IMR-90 (cell line): ENCODE measurements around the gene ARHGAP31. TPM values are rescaled to one million over a fixed set of nuclear protein-coding genes. Genes with fewer than 3 reads are reported as not detected.

Source experiments
- ATAC-seq: fragments of 200-7000 bp; cut with Tn5 transposase; 2 replicates; pipeline ENCODE4 v1.9.1; 2020; ENCODE audit warnings: low read depth, mild to moderate bottlenecking, moderate library complexity
- BruUV-seq: library from RNA; stranded (reverse); fragments of 400-500 nt; replicated peaks from 2 replicates; lab custom pipeline; 2021; lab: Mats Ljungman, UMichigan
- CTCF ChIA-PET: fragments of 300-600 bp; formaldehyde crosslinking; extraction: SDS; loops from one replicate; lab custom pipeline; 2021; ENCODE audit warnings: antibody characterized with exemption; lab: Yijun Ruan, JAX
- POLR2A ChIA-PET: fragments of 300-600 bp; sonication (Branson Sonifier 250); formaldehyde crosslinking; loops from one replicate; lab custom pipeline; 2022; ENCODE audit warnings: antibody characterized with exemption; ENCODE audit not compliant: unreplicated experiment; lab: Charles Lee
- DNase-seq: peaks from one replicate; pipeline ENCODE4 v3.0.0; 2013
- H2AFZ ChIP-seq: replicated peaks from 2 replicates; pipeline ENCODE3; 2013; ENCODE audit warnings: low read length, mild to moderate bottlenecking; ENCODE audit not compliant: poor library complexity
- H2AK5ac ChIP-seq: 2 replicates; pipeline ENCODE4 v1.6.1; 2013; ENCODE audit warnings: low read depth, low read length, inconsistent platforms
- H2AK9ac ChIP-seq: replicated peaks from 2 replicates; pipeline ENCODE3; 2013; ENCODE audit warnings: mild to moderate bottlenecking, low read depth, low read length, moderate library complexity; ENCODE audit not compliant: poor library complexity
- H2BK120ac ChIP-seq: 2 replicates; pipeline ENCODE4 v1.6.1; 2013; ENCODE audit warnings: low read depth, low read length, inconsistent platforms
- H2BK15ac ChIP-seq: 3 replicates; pipeline ENCODE4 v1.6.1; 2013; ENCODE audit warnings: low read depth, low read length, inconsistent platforms
- H2BK20ac ChIP-seq: 2 replicates; pipeline ENCODE4 v1.6.1; 2013; ENCODE audit warnings: low read depth, mild to moderate bottlenecking, inconsistent platforms, low read length, moderate library complexity
- H2BK5ac ChIP-seq: 2 replicates; pipeline ENCODE4 v1.6.1; 2013; ENCODE audit warnings: mild to moderate bottlenecking, low read depth, low read length, inconsistent platforms; ENCODE audit not compliant: poor library complexity, severe bottlenecking
- H3K14ac ChIP-seq: replicated peaks from 2 replicates; pipeline ENCODE4 v1.6.1; 2013; ENCODE audit warnings: low read depth, low read length, inconsistent platforms
- H3K18ac ChIP-seq: 2 replicates; pipeline ENCODE4 v1.6.1; 2013; ENCODE audit warnings: low read depth, low read length, control low read depth
- H3K23ac ChIP-seq: 2 replicates; pipeline ENCODE4 v1.6.1; 2013; ENCODE audit warnings: low read depth, low read length, inconsistent platforms
- H3K27ac ChIP-seq: 2 replicates; pipeline ENCODE4 v1.5.1; 2013; ENCODE audit warnings: mild to moderate bottlenecking, control low read depth, low read length; ENCODE audit not compliant: insufficient read depth
- H3K27me3 ChIP-seq: 2 replicates; pipeline ENCODE4 v1.6.1; 2013; ENCODE audit warnings: low read length; ENCODE audit not compliant: control insufficient read depth, insufficient read depth
- H3K36me3 ChIP-seq: 2 replicates; pipeline ENCODE4 v1.6.1; 2013; ENCODE audit warnings: low read length, mixed read lengths; ENCODE audit not compliant: control insufficient read depth, insufficient read depth
- H3K4ac ChIP-seq: 2 replicates; pipeline ENCODE4 v1.6.1; 2013; ENCODE audit warnings: low read depth, low read length, inconsistent platforms
- H3K4me1 ChIP-seq: 2 replicates; pipeline ENCODE4 v1.6.1; 2013; ENCODE audit warnings: low read length, mixed read lengths; ENCODE audit not compliant: control insufficient read depth, insufficient read depth
- H3K4me2 ChIP-seq: 2 replicates; pipeline ENCODE4 v1.6.1; 2013; ENCODE audit warnings: low read depth, mild to moderate bottlenecking, control low read depth, low read length, moderate library complexity
- H3K4me3 ChIP-seq: 2 replicates; pipeline ENCODE4 v1.5.1; 2013; ENCODE audit warnings: low read depth, mild to moderate bottlenecking, control low read depth, low read length, moderate library complexity; ENCODE audit not compliant: insufficient read depth
- H3K56ac ChIP-seq: 2 replicates; pipeline ENCODE4 v1.6.1; 2013; ENCODE audit warnings: low read length, inconsistent platforms; ENCODE audit not compliant: insufficient read depth; ENCODE audit errors: extremely low read depth
- H3K79me1 ChIP-seq, 2 experiments: 2 replicates each; pipeline ENCODE4 v1.6.1; 2013; ENCODE audit warnings: low read length in 2 of 2, inconsistent platforms in 1 of 2, low read depth in 1 of 2
- H3K9ac ChIP-seq: 2 replicates; pipeline ENCODE4 v1.6.1; 2013; ENCODE audit warnings: low read depth, low read length, control low read depth
- H3K9me1 ChIP-seq: 2 replicates; pipeline ENCODE4 v1.6.1; 2013; ENCODE audit warnings: low read length, inconsistent platforms; ENCODE audit not compliant: insufficient read depth
- H3K9me3 ChIP-seq: 2 replicates; pipeline ENCODE4 v1.6.1; 2013; ENCODE audit warnings: low read length; ENCODE audit not compliant: control insufficient read depth, insufficient read depth
- H4K20me1 ChIP-seq: 2 replicates; pipeline ENCODE4 v1.6.1; 2013; ENCODE audit warnings: low read length, inconsistent platforms; ENCODE audit not compliant: insufficient read depth
- H4K5ac ChIP-seq: 2 replicates; pipeline ENCODE4 v1.6.1; 2013; ENCODE audit warnings: mild to moderate bottlenecking, low read depth, low read length, control low read depth
- H4K8ac ChIP-seq, 2 experiments: 2 replicates each; pipeline ENCODE4 v1.6.1; 2013; ENCODE audit warnings: low read depth in 2 of 2, low read length in 2 of 2, control low read depth in 1 of 2, inconsistent platforms in 1 of 2
- H4K91ac ChIP-seq: 2 replicates; pipeline ENCODE4 v1.6.1; 2013; ENCODE audit warnings: low read depth, low read length, inconsistent platforms; ENCODE audit not compliant: insufficient read depth
- BHLHE40 ChIP-seq: fragments of 150-350 bp; IDR thresholded peaks from 2 replicates; pipeline ENCODE4 v1.6.1; 2016; ENCODE audit warnings: mild to moderate bottlenecking, low read depth, low read length
- CEBPB ChIP-seq: IDR thresholded peaks from 2 replicates; pipeline ENCODE4 v1.6.1; 2012; ENCODE audit warnings: low read depth, low read length, improper control_type of control experiment
- CHD1 ChIP-seq: IDR thresholded peaks from 2 replicates; pipeline ENCODE4 v1.6.1; 2012; ENCODE audit warnings: low read depth, low read length, improper control_type of control experiment
- FOS ChIP-seq: fragments of 150-350 bp; IDR thresholded peaks from 2 replicates; pipeline ENCODE4 v1.6.1; 2016; ENCODE audit warnings: low read depth, low read length
- MAFK ChIP-seq: IDR thresholded peaks from 2 replicates; pipeline ENCODE4 v1.6.1; 2012; ENCODE audit warnings: low read depth, low read length, improper control_type of control experiment
- MAZ ChIP-seq: IDR thresholded peaks from 2 replicates; pipeline ENCODE4 v1.6.1; 2012; ENCODE audit warnings: low read depth, mild to moderate bottlenecking, low read length, improper control_type of control experiment, moderate library complexity, borderline replicate concordance
- MXI1 ChIP-seq: IDR thresholded peaks from 2 replicates; pipeline ENCODE4 v1.6.1; 2012; ENCODE audit warnings: low read depth, mild to moderate bottlenecking, low read length, moderate library complexity, borderline replicate concordance
- NFE2L2 ChIP-seq: fragments of 150-350 bp; IDR thresholded peaks from 2 replicates; pipeline ENCODE4 v1.6.1; 2016; ENCODE audit warnings: low read depth, mild to moderate bottlenecking, low read length
- POLR2A ChIP-seq: IDR thresholded peaks from 2 replicates; pipeline ENCODE4 v1.6.1; 2012; ENCODE audit warnings: mild to moderate bottlenecking, low read depth, low read length
- RAD21 ChIP-seq: IDR thresholded peaks from 2 replicates; pipeline ENCODE4 v1.6.1; 2012; ENCODE audit warnings: low read length, improper control_type of control experiment
- RCOR1 ChIP-seq: IDR thresholded peaks from 2 replicates; pipeline ENCODE4 v1.6.1; 2012; ENCODE audit warnings: mild to moderate bottlenecking, low read length, improper control_type of control experiment; ENCODE audit not compliant: insufficient replicate concordance
- RFX5 ChIP-seq: IDR thresholded peaks from 2 replicates; pipeline ENCODE4 v1.8.0; 2012; ENCODE audit warnings: low read depth, mild to moderate bottlenecking, low read length, moderate library complexity
- whole genome bisulfite sequencing, 2 experiments: methylation state at CpG; one replicate each; pipeline versions ENCODE4 v1.1.5 to v1.1.7; 2013; ENCODE audit warnings: missing lambda C conversion rate in 2 of 2; ENCODE audit not compliant: insufficient read length in 1 of 2; ENCODE audit errors: extremely low coverage in 2 of 2; 5-methylcytosine and 5-hydroxymethylcytosine counted together
- dilution Hi-C: fragments of 300-500 bp; cut with HindIII; formaldehyde crosslinking; loops from one replicate; pipeline ENCODE4 v1.14.3; 2018; ENCODE audit warnings: low sequenced_read_pairs; ENCODE audit not compliant: unreplicated experiment
- in situ Hi-C: fragments of 300-500 bp; cut with MboI; formaldehyde crosslinking; loops from 3 replicates; pipeline ENCODE4 v1.14.3; 2019; ENCODE audit warnings: low sequenced_read_pairs, inconsistent platforms, mixed read lengths
- intact Hi-C: fragments of 100-400 bp; cut with micrococcal nuclease; formaldehyde crosslinking; loops from 2 replicates; pipeline ENCODE4 v1.10.0; 2022
- polyA plus RNA-seq, 3 experiments: library from polyadenylated mRNA; depleted of rRNA; stranded (reverse); fragments of >200 nt; gene quantifications; 2 replicates each; pipeline ENCODE4 v1.2.3, GENCODE V29; 2012; ENCODE audit warnings: low replicate concordance in 1 of 3
- total RNA-seq: library from RNA; depleted of rRNA; stranded (reverse); fragments of >200 nt; gene quantifications from 2 replicates; pipeline ENCODE4 v1.2.3, GENCODE V29; 2012
- TF ChIP-seq, protein P1 (sequence below): fragments of 150-350 bp; IDR thresholded peaks from 2 replicates; pipeline ENCODE4 v1.6.1; 2017; ENCODE audit warnings: mild to moderate bottlenecking, antibody characterized with exemption, low read length, low read depth
- TF ChIP-seq, protein P2 (sequence below): fragments of 150-350 bp; IDR thresholded peaks from 2 replicates; pipeline ENCODE4 v1.6.1; 2016; ENCODE audit warnings: low read depth, mild to moderate bottlenecking, low read length, moderate library complexity, borderline replicate concordance

ARHGAP31 gene
- total and polyA plus RNA-seq, 2 of the 4 experiments (the other 2 are of a cell fraction): 6.6 to 7.7 TPM

DNA sequence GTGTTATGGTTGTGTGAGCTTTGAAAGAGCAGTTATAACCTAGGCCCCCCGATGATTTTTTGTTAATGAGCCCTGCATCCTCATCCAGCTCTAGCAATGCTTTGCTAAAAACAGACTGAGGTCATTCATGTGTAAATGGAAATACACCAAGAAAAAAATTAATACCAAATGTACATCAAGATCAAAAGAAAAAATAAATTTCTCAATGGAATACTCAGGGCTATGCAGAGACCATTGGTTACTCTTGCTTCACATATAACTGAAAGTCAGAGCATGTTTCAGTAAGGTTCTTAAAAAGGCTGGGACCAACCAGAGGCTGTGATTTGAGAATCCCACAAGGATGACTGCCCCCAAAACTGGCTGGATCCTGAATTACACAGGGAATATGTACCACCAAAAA is 48.0 kb downstream of the ARHGAP31 start:
- no peak overlapping the region for H3K9ac ChIP-seq
- BruUV-seq: no TSS peak
- peaks cover 16% of the 10 kb centered on the region for H3K9me1 ChIP-seq
- no peak overlapping the region for H3K4ac ChIP-seq
- no peak overlapping the region for H3K56ac ChIP-seq
- H4K20me1 ChIP-seq: peaks cover 3% of the 10 kb centered on the region; the same call in 1 of the 2 replicates
- H4K8ac ChIP-seq: no peak overlapping the region
- peaks cover 13% of the 10 kb centered on the region for H3K4me1 ChIP-seq
- no peak overlapping the region for H3K14ac ChIP-seq
- ChIA-PET CTCF (interaction anchor here (0.9 kb wide), 1 partner anchor 11 kb away, joined by 3 read pairs; no protein-coding TSS in a partner anchor), POLR2A (no interaction called here)
- no peak for DNase-seq
- no peak overlapping the region for H2BK15ac ChIP-seq
- H2BK5ac ChIP-seq: no peak overlapping the region
- in situ Hi-C loops: no loop called here
- no peak overlapping the region for H2BK120ac ChIP-seq
- no peaks in the 10 kb centered on the region; the same call in 1 of the 2 replicates for H3K9me3 ChIP-seq
- dilution Hi-C loops: no loop called here
- no peak overlapping the region for H3K27ac ChIP-seq
- H2AK5ac ChIP-seq: no peak overlapping the region
- no peaks in the 10 kb centered on the region for H3K27me3 ChIP-seq
- TF ChIP-seq MAFK (no peak), BHLHE40 (no peak), CHD1 (no peak), POLR2A (no peak), RCOR1 (no peak), MAZ (no peak), CEBPB (no peak), FOS (no peak), MXI1 (no peak), NFE2L2 (no peak), RFX5 (no peak), RAD21 (no peak)
- TF ChIP-seq, protein P1, sequence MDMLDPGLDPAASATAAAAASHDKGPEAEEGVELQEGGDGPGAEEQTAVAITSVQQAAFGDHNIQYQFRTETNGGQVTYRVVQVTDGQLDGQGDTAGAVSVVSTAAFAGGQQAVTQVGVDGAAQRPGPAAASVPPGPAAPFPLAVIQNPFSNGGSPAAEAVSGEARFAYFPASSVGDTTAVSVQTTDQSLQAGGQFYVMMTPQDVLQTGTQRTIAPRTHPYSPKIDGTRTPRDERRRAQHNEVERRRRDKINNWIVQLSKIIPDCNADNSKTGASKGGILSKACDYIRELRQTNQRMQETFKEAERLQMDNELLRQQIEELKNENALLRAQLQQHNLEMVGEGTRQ: no peak
- TF ChIP-seq, protein P2, sequence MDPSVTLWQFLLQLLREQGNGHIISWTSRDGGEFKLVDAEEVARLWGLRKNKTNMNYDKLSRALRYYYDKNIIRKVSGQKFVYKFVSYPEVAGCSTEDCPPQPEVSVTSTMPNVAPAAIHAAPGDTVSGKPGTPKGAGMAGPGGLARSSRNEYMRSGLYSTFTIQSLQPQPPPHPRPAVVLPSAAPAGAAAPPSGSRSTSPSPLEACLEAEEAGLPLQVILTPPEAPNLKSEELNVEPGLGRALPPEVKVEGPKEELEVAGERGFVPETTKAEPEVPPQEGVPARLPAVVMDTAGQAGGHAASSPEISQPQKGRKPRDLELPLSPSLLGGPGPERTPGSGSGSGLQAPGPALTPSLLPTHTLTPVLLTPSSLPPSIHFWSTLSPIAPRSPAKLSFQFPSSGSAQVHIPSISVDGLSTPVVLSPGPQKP: no peak
- peaks cover 21 to 38% of the 10 kb centered on the region in 2 experiments for H3K79me1 ChIP-seq
- no peak overlapping the region for H3K18ac ChIP-seq
- H2AFZ ChIP-seq: no peak overlapping the region
- no peak overlapping the region for H4K5ac ChIP-seq
- intact Hi-C loops: no loop called here
- H3K36me3 ChIP-seq: 0 out of 2 replicates have a peak, but pooled peaks cover 2% of the 10 kb centered on the region
- no CpG with 5 or more reads among the region's 1 CpG for WGBS, 2 experiments
- no peak overlapping the region for H3K4me2 ChIP-seq
- H2BK20ac ChIP-seq: no peak overlapping the region
- ATAC-seq: no peak
- no peak overlapping the region for H3K23ac ChIP-seq
- H2AK9ac ChIP-seq: no peak overlapping the region
- no peak overlapping the region for H3K4me3 ChIP-seq
- no peak overlapping the region for H4K91ac ChIP-seq
